Gastroesophageal sphincter (tissue), 3 donors: ENCODE data around the gene CLSTN3.

Experiments used
- CTCF ChIP-seq, 4 experiments: fragments of 200-600 bp in 2 of 4; fragments of 450-650 bp in 2 of 4; sonication (generic) in 1 of 4; IDR thresholded peaks; one replicate each; pipeline ENCODE4 v1.5.1; 2017 to 2019; ENCODE audit warnings: antibody characterized with exemption in 4 of 4, mild to moderate bottlenecking in 2 of 4, moderate library complexity in 2 of 4
- EP300 ChIP-seq: sonication (generic); formaldehyde crosslinking; IDR thresholded peaks from one replicate; pipeline ENCODE4 v1.6.1; 2017; ENCODE audit warnings: antibody characterized with exemption, mild to moderate bottlenecking
- POLR2A ChIP-seq, 2 donors: fragments of 450-650 bp; IDR thresholded peaks; one replicate each; pipeline ENCODE4 v1.6.1; 2017; ENCODE audit warnings: antibody characterized with exemption in 2 of 2, mild to moderate bottlenecking in 2 of 2, moderate library complexity in 1 of 2
- POLR2AphosphoS5 ChIP-seq: sonication (generic); formaldehyde crosslinking; IDR thresholded peaks from one replicate; pipeline ENCODE4 v1.6.1; 2017; ENCODE audit warnings: antibody characterized with exemption

- TF ChIP-seq CTCF (IDR thresholded peaks at IDR 0.05) (no peak), POLR2A (IDR thresholded peaks at IDR 0.05) (no peak), POLR2AphosphoS5 (no peak), EP300 (no peak)
These were observed 74.9 kb downstream of the CLSTN3 start for GRCh38 chr12:7205091-7205490.
